Erythroblast (primary cell): ENCODE results near the gene SYNPO.

Source experiments
- DNase-seq, 2 experiments: peaks; one replicate each; lab custom pipeline; 2025; lab: John Stamatoyannopoulos, UW
- GATA1 ChIP-seq: IDR thresholded peaks from 2 replicates; pipeline ENCODE4 v1.6.1; 2011; ENCODE audit warnings: low read depth, mild to moderate bottlenecking, control low read depth, low read length, moderate library complexity
- POLR2A ChIP-seq: IDR thresholded peaks from 2 replicates; pipeline ENCODE4 v1.6.1; 2011; ENCODE audit warnings: mild to moderate bottlenecking, low read length

Gene SYNPO

GRCh38 chr5:150671509-150672236 is 31.2 kb downstream of the SYNPO start:
- DNase-seq, result no peak
- TF ChIP-seq GATA1 (no peak), POLR2A (no peak)

GRCh38 chr5:150672237-150672883 is 31.9 kb downstream of the SYNPO start:
- TF ChIP-seq GATA1 (no peak), POLR2A (no peak)
- peak; percentile 16 to 18 for DNase-seq

GRCh38 chr5:150672884-150673275 is 32.4 kb downstream of the SYNPO start:
- no peak for DNase-seq
- TF ChIP-seq POLR2A, result no peak
- TF ChIP-seq GATA1, result no peak

GRCh38 chr5:150674341-150674821 is 33.9 kb downstream of the SYNPO start:
- TF ChIP-seq POLR2A (no peak), GATA1 (no peak)

GRCh38 chr5:150675069-150675468 is 34.6 kb downstream of the SYNPO start:
- no peak for DNase-seq
- no peak for TF ChIP-seq POLR2A
- no peak for TF ChIP-seq GATA1

More at GRCh38 chr5:150674341-150674821, 33.9 kb downstream of the SYNPO start:
- no peak for DNase-seq

GRCh38 chr5:150676578-150676977 is 36.1 kb downstream of the SYNPO start:
- TF ChIP-seq GATA1 (no peak), POLR2A (no peak)

GRCh38 chr5:150689120-150689519 is 48.7 kb downstream of the SYNPO start:
- no peak for DNase-seq
- TF ChIP-seq POLR2A, result no peak
- no peak for TF ChIP-seq GATA1

More at GRCh38 chr5:150676578-150676977, 36.1 kb downstream of the SYNPO start:
- DNase-seq, result no peak

- TF ChIP-seq GATA1, result no peak
- no peak for TF ChIP-seq POLR2A
- no peak for DNase-seq
Measured at GRCh38 chr5:150690760-150691159, 50.3 kb downstream of the SYNPO start.

GRCh38 chr5:150692276-150692675 is 51.8 kb downstream of the SYNPO start:
- DNase-seq, result no peak
- no peak for TF ChIP-seq POLR2A

GRCh38 chr5:150694612-150695011 is 54.2 kb downstream of the SYNPO start:
- TF ChIP-seq POLR2A (no peak), GATA1 (no peak)
- DNase-seq, result peak; percentile 15 to 24

GRCh38 chr5:150700246-150700593 is 59.8 kb downstream of the SYNPO start:
- TF ChIP-seq POLR2A, result no peak
- TF ChIP-seq GATA1, result no peak
- no peak for DNase-seq

GRCh38 chr5:150700594-150701377 is 60.3 kb downstream of the SYNPO start, which contains the start of gene RBM22:
RBM22 (minus strand) TSS chr5:150701062; CDS start chr5:150700985, 77 bp downstream.
- TF ChIP-seq GATA1 (no peak), POLR2A (peak; percentile 93)
- peak; percentile 92 to 94 for DNase-seq

- no peak for DNase-seq
- TF ChIP-seq GATA1 (no peak), POLR2A (no peak)
Measured at GRCh38 chr5:150703762-150704161, 63.3 kb downstream of the SYNPO start.

- DNase-seq, result no peak
- TF ChIP-seq POLR2A, result no peak
- TF ChIP-seq GATA1, result no peak
Measured at GRCh38 chr5:150706776-150707390, 66.4 kb downstream of the SYNPO start.
